ENCODE measurements around the gene MAP10. TPM values are rescaled to one million over a fixed set of nuclear protein-coding genes. Genes with fewer than 3 reads are reported as not detected.

Gene MAP10
- total and polyA plus RNA-seq, 2 experiments from 2014 or later: 5.8 to 14.7 TPM

- Histone ChIP-seq H3K4me3 (no peak overlapping the region), H3K27me3 (no peaks in the 10 kb centered on the region), H3K9me3 (ENCODE audit: low read depth) (no peaks in the 10 kb centered on the region), H3K27ac (no peak overlapping the region), H3K4me1 (ENCODE audit: low read depth) (peaks cover 9% of the 10 kb centered on the region), H3K36me3 (no peaks in the 10 kb centered on the region)
- no peak for TF ChIP-seq CTCF (IDR thresholded peaks at IDR 0.05; ENCODE audit: low read depth, low read length)
- peak in 1 of 2 donors; percentile 75 for DNase-seq (ENCODE audit: low read depth in 1 of 2, low spot score in 1 of 2)
Observed at GRCh38 chr1:232767305-232768074, 37.7 kb upstream of the MAP10 start.

DNA sequence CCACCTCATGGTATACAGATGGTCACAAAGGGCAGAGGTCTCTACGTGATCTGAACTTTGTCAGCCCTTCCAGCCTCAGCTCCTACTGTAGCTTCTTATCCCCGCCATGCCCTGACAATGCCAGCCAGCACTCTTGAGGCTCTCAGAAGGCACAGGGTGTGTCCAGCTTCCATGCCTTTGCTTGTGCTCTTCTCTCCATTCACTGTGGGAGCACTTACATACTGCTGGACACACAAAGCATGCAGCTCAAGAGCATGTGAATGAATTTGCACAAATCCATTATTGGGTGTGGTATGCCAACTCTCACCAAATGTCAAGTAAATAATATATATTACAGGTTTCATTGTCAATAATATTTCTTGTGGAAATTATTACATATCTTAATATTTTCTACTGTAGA lies 36.4 kb upstream of the MAP10 start:
- Histone ChIP-seq H3K4me1 (ENCODE audit: low read depth) (peaks cover 9% of the 10 kb centered on the region), H3K27ac (no peak overlapping the region), H3K36me3 (no peaks in the 10 kb centered on the region), H3K27me3 (no peaks in the 10 kb centered on the region), H3K9me3 (ENCODE audit: low read depth) (no peaks in the 10 kb centered on the region), H3K4me3 (no peak overlapping the region)
- no peak for TF ChIP-seq CTCF (IDR thresholded peaks at IDR 0.05; ENCODE audit: low read depth, low read length)
- DNase-seq (ENCODE audit: low read depth in 1 of 2, low spot score in 1 of 2): no peak

DNA sequence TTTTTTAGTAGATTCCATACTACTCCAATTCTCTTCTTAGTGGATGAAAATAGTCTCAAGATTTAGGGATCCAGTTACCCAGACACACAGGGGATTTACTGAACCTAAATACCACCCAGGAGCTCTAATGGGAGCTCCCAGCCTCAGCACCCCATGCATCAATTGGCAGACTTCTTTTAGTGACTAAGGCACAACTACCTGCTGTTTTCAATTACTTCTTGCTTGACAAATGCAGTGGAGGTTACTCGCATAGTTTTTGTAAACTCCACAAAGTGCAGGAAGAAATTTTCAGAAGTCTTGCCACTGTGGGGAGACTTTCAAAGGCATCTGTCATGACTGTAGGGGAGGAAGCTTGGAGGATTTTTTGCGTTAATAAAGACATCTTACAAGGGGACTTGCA lies 35.5 kb upstream of the MAP10 start:
- Histone ChIP-seq H3K4me1 (ENCODE audit: low read depth) (peaks cover 9% of the 10 kb centered on the region), H3K27me3 (no peaks in the 10 kb centered on the region), H3K27ac (no peak overlapping the region), H3K36me3 (no peaks in the 10 kb centered on the region), H3K9me3 (ENCODE audit: low read depth) (no peaks in the 10 kb centered on the region), H3K4me3 (no peak overlapping the region)
- DNase-seq (ENCODE audit: low read depth in 1 of 2, low spot score in 1 of 2): no peak
- no peak for TF ChIP-seq CTCF (IDR thresholded peaks at IDR 0.05; ENCODE audit: low read depth, low read length)

- no peak for TF ChIP-seq CTCF (IDR thresholded peaks at IDR 0.05; ENCODE audit: low read depth, low read length)
- Histone ChIP-seq H3K27ac (no peak overlapping the region), H3K4me3 (no peak overlapping the region), H3K4me1 (ENCODE audit: low read depth) (peaks cover 9% of the 10 kb centered on the region), H3K9me3 (ENCODE audit: low read depth) (no peaks in the 10 kb centered on the region), H3K36me3 (no peaks in the 10 kb centered on the region), H3K27me3 (no peaks in the 10 kb centered on the region)
- no peak for DNase-seq (ENCODE audit: low read depth in 1 of 2, low spot score in 1 of 2)
Observed at GRCh38 chr1:232773752-232774151, 31.5 kb upstream of the MAP10 start.

DNA sequence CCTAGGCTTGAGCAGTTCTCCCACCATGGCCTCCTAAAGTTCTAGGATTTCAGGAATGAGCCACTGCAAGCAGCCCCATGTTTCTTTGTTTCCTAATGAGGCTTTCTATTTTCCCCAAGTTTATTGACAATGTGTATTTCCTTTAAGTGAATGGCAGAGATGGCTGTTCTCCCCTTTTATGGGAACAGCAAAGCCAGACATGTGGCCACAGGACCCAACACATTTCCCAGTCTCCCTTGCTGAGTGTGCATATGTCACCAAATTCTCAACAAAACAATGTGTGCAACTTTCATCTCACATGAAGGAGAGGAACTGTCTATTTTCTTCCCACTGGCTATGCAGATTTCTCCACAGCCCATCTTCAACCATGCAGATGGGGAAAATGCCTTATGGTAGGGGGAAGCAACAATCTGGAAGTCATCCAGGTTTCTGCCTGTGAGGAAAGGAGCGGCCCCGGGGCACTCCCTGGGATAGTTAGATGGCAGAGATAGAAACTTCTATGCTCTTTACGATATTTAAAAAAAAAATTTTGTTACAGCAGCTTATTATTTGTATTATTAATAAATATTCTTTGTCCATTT lies 28.6 kb upstream of the MAP10 start:
- TF ChIP-seq CTCF (IDR thresholded peaks at IDR 0.05; ENCODE audit: low read depth, low read length): no peak
- H3K36me3 ChIP-seq: no peaks in the 10 kb centered on the region
- no peak overlapping the region for H3K27ac ChIP-seq
- no peak for DNase-seq (ENCODE audit: low read depth in 1 of 2, low spot score in 1 of 2)
- H3K9me3 ChIP-seq (ENCODE audit: low read depth): no peaks in the 10 kb centered on the region
- no peak overlapping the region for H3K4me3 ChIP-seq
- H3K27me3 ChIP-seq: no peaks in the 10 kb centered on the region
- no peaks in the 10 kb centered on the region for H3K4me1 ChIP-seq (ENCODE audit: low read depth)
